Activated T-helper 9 cell treated with anti-CD3 and anti-CD28 coated beads, Interleukin-2, amount 50 U/mL, for 16 hours (primary cell): ENCODE measurements around the gene PCDH15.
"Not testable (repeated sequence)": the region's sequence is repeated elsewhere in the genome, so short reads cannot be mapped to it uniquely, and the experiment has no call there.

Source experiments
- DNase-seq: peaks from one replicate; pipeline ENCODE4 v3.0.0-alpha.2; 2020; ENCODE audit warnings: low read depth

PCDH15 gene

DNA sequence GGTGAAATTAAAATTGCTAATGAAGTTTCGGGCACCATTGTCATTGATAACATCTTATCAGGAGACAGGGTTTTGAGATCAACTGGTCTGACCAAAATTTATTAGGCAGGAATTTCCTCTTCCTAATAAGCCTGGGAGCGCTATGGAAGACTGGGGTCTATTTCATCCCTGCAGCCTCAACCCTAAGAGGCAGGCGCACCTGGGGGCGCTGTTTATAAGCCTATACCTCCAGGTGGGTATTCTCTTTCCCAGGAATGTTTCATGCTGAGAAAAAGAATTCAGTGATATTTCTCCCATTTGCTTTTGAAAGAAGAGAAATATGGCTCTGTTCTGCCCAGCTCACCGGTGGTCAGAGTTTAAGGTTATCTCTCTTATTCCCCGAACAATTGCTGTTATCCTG is 406.4 kb downstream of the PCDH15 start:
- not testable (repeated sequence) for DNase-seq

DNA sequence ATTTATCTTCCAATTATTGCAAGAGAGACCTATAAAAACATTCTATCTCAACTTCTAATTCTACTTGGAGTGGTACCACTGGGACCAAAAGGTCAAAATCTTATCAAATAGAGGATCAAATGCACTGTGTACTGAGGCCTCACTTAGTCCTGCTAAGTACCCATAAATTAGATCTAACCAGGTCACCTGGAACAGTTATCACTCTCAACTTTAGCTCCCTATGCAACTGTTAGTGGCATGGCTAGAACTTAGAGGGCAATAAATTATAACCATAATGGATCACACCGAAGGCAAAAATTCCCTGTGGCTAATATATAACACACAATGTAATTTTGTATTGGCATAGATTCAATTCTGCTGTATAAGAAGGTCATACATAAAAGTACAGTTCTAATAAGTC is 428.9 kb downstream of the PCDH15 start:
- DNase-seq, result no peak

DNA sequence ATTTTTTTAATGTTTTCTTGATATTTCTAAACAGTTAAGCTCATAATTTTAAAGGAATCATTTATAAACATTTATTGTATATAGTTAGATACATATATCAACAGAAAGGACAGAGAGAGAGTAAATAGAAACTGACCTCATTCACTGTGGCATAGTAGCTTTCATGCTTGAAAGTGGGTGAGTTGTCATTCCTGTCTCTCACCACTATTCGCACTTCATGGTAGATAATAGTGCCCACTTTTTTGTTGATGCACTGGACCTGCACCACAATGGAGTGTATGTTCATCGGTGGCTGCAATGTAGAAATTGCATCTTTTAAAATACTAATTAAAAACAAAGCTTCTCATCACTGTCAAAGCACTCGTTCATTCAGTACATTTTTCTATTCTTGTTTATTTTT is 432.0 kb downstream of the PCDH15 start:
- no peak for DNase-seq

DNA sequence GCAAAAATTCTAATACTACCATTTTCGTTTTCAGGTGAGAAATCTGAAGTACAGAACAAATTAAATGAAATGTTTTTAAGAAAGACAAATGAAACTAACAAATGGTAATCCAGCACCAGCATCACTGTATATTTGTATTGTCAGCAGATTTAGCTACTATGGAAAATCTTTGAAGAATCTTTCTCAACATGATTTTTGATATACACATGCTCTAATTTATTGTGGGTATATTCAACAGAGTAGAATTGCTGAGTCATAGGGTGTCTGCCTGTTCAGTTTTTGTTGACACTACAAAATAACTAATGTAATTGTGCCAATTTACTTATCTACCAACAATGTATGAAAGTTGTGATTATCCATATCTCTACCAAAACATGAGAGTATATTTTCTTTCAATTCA is 437.6 kb downstream of the PCDH15 start:
- DNase-seq, result no peak

DNA sequence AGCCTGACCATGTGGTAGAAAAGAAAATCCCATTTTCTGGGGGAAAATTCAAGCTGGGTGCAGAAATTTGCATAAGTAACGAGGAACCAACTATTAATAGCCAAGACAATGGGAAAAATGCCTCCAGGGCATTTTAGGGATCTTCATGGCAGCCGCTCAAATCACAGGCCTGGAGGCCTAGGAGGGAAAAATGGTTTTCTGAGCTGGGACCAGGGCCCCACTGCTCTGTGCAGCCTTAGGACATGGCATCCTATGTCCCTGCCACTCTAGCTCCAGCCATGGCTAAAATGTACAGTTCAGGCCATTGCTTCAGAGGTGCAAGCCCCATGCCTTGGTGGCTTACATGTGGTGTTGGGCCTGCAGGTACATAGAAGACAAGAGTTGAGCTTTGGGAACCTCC is 459.0 kb downstream of the PCDH15 start:
- no peak for DNase-seq

DNA sequence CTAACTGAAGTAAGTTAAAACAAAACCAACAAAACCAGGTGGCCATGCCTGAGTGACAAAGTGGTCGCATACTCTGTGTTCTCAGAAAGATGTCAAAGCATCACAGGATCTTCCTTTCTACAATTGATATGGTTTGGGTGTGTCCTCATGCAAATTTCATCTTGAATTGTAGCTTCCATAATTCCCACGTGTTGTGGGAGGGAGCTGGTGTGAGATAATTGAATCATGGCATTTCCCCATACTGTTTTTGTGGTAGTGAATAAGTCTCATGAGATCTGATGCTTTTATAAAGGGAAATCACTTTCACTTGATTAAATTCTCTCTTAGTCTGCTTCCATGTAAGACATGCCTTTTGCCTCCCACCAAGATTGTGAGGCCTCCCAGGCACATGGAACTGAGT is 465.7 kb downstream of the PCDH15 start:
- no peak for DNase-seq

DNA sequence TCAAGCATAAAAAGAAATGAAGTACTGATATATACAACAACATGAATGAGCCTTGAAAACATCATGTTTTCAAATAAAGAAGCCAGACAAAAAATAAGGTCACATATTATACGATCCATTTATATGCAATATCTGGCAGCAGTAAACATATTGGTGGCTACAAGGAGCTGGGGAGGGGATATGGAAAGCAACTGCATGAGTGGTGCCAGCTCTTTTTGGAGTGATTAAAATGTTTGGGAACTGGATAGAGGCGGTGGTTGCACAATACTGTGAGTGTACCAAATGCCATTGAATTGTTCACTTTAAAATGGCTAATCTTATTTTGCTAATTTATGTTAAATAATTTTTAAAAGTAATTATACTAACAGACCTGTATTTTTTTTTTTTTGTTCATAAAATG is 481.7 kb downstream of the PCDH15 start:
- no peak for DNase-seq

DNA sequence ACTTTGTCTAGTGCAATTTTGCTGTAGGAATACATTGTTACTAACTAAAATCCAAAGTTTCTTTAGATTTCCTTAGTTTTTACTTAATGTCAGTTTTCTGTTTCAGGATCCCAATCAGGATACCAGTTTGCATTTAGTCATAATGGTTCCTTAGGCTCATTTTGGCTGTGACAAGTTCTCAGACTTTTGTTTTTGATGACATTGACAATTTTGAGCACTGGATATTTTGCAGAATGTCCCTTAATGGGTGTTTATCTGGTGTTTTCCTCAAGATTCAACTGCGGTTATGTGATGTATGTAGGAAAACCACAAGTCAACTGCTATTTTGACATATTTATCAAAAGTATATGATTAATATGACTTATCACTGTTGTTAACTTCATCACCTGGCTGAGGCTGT is 482.6 kb downstream of the PCDH15 start:
- DNase-seq, result no peak

DNA sequence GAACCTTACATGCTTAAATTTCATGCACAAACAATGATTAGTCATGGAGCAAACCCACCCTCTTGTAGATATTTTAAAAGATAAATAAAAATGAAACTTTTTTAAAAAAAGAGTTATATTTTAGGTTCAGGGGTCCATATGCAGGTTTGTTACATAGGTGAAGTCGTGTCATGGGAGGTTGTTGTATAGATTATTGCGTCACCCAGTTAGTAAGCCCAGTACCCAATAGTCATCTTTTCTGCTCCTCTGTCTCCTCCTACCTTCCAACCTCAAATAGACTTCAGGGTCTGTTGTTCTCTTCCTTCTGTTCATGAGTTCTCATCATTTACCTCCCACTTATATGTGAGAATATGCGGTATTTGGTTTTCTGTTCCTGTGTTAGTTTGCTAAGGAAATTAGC is 486.6 kb downstream of the PCDH15 start:
- no peak for DNase-seq

DNA sequence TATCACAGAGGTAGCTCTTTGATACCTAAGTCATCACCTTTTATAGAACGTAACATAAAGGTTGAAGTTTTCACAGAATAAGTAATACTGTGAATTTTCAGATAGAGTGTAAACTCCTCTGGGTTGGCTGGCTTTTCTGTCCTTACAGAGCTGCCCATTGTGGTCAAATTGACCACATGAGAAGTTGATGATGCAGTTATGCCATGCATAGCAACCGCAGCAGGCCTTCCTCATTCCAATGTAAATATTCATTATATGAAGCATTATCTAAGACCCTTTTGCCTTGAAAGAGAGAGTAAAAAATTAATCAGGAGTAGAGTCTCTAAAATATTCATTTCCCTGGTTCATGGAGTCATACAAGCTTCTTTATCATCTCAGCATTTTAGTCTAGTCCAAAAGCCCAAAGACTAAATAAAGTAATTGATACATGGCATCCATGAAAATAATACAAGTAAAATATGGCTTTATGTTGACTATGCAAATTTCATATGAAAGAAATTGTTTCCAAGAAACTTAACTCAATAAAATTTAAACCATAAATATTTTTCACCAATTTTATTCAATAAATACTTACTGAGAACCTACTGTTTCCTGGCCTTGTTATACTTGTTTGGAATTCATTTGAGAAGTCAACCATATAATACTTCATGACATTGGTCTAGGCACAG is 516.4 kb downstream of the PCDH15 start:
- no peak for DNase-seq

DNA sequence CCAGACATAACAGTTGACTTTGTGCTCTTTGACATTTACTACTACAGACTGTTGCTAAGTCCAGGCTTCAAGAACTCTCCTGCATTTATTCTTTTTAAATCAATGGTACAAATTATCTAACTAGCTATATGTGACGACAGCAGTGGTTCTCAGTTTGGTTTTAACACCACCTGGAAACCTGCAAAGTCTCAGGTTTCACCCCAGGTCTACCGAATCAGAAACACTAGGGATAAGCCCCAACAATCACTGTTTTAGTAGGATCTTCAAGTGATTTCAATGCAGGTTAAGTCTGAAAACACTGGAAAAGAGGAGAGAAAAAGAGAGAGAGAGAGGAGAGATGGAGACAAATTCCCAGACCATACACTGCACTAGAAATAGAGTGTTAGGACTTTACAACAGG is 519.0 kb downstream of the PCDH15 start:
- DNase-seq, result no peak

DNA sequence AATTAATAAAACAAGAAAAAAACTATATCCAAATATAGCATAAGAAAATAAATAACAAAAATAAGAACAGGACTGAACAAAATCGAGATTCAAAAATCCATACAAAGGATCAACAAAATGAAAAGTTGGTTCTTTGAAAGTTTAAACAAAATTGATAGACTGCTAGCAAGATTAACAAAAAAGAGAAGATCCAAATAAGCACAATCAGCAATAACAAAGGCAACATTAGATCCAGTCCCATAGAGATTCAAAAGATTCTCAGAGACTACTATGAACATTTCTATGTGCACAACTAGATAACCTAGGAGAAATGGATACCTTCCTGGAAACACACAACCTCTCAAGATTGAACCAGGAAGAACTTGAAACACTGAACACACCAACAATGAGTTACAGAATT is 534.6 kb downstream of the PCDH15 start:
- no peak for DNase-seq

DNA sequence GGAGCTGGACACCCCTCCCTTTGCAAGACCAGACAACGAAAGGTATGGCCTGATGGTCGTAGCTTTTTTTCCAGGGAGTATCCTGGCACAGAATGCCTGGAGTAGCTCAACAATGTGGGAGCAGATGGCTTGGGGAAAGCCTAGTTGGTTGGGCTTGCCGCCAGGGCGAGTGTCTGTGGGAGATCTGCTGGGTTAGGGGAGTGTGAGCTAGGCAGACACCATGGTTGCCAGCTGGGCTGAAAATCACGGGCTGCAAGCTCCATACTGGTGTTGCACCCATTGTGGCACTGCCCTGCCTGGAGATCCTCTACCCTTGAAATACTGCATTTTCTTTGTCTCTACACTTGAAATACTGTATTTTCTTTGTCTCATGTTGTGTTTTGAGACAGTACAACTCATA is 538.3 kb downstream of the PCDH15 start:
- no peak for DNase-seq

DNA sequence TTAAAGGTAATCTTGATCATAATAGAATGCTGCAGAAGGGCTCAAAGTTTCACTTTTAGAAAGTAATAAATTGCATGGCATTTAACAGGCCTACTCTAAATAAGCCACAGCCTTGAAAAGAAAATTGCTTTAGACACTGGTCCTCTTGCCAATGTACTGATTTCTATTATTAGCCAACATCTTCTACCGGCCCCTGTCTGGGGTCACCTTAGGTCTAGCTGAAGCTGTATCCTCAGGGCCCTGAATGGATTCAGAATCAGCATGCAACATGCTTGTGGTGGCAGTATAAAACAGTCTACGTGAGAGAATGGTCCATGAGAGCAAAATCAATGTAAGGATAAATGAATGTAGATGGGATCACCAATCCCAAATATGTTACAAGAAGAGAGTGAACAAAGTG is 541.9 kb downstream of the PCDH15 start:
- no peak for DNase-seq

DNA sequence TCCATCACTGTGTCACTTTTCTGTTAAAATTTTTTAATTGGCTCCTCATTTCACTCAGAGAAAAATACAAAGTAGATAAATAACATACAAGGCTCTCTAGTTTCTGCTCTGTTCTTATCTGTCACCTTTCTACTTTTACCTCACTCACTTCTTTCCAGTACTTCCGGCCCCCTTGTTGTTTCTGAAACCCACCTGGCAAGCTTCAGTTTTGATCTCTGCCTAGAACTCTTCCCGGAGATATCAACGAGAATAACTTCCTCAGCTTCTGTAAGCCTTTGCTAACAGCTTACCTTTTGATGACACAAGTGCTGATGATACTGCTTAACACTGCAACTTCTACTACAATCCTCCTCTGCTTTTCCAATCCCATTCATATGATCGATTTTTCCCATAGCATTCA is 566.2 kb downstream of the PCDH15 start:
- no peak for DNase-seq

DNA sequence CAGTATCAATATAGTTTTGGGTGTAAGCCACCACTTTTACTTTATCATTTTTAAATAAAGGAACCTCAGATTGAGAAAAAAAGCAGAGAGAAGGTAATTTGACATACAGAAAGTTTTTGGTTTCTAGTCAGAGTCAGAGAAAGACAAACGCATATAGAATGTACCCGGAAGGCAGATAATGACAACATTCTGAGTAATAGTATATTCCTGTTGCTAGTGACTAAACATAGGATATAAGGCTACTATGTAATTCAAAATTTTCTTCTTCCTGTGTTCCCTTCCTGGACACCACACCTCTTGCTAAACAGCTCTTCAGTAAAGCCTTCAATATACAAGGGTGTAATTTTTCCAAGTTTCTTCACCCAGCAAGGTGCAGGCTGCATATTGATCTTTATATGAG is 597.6 kb downstream of the PCDH15 start:
- DNase-seq, result no peak

DNA sequence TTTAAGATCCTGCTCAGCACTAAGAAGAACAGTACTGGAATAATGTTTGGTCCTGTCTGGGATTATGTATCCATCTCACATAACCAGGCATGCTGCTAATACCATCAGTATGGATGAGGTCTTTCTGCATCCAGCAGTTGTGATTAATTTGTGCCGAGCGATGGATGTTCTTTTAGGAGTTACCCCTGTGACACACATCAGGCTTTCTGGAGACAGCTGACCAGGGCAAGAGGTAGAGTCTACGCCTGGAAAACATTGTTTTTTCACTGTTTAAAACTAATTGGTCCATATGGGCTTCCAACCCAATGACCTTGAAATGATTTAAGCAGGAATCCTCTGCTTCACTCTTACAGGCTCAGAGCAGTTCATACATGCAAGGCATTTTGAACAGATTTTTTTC is 603.0 kb downstream of the PCDH15 start:
- DNase-seq, result no peak

DNA sequence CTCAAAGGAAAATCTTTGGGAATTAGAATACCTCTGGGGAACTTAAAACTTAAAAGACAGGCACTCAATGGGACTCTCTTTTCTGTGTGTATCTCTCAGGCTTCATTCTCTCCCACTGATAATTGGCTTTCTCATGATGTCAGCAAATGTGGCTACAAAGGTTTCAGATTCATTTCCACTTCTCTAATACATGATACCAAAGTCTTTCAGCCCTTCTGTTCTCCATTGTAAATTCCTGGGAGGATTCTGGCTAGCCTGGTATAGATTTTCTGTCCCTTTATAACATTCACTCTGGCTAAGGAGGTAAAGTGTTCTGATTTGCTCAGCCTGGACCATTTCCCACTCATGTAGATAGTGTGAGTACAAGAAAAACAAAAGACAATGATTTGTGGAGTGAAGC is 606.2 kb downstream of the PCDH15 start:
- no peak for DNase-seq

DNA sequence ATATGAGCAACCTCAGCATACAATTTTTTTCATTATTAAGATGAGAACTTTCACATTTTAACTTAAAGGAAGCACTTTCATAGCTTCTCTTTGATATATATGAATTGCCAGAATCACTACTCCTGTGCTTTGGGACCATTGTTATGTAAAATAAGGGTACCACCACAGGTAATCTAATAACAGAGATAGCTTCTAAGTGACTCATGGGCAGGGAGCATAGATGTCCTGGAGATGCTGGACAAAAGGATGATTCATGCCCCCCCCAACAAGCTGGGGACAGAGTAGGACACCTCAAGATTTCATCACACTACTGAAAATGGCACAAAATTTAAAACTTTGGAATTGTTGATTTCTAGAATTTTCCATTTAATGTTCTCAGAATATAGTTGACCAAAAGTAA is 641.1 kb downstream of the PCDH15 start:
- DNase-seq, result no peak

DNA sequence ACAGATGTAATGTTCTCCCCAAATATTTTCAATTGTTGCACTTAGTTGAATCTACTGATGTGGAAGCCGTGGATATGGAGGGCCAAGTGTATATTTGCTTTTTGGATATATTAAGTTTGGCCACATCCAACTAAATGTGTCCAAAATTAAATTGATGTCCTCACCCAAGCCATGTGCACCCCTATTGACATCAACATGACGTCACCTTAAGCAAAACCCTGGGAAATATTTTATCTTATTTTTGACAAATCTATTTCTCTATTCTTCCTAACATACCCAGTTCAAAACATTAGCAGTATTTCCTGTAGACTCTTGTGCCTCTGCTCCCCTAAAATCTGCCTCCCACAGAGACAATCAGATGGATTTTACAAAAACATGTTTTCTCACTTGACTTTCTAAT is 652.5 kb downstream of the PCDH15 start:
- DNase-seq, result no peak

DNA sequence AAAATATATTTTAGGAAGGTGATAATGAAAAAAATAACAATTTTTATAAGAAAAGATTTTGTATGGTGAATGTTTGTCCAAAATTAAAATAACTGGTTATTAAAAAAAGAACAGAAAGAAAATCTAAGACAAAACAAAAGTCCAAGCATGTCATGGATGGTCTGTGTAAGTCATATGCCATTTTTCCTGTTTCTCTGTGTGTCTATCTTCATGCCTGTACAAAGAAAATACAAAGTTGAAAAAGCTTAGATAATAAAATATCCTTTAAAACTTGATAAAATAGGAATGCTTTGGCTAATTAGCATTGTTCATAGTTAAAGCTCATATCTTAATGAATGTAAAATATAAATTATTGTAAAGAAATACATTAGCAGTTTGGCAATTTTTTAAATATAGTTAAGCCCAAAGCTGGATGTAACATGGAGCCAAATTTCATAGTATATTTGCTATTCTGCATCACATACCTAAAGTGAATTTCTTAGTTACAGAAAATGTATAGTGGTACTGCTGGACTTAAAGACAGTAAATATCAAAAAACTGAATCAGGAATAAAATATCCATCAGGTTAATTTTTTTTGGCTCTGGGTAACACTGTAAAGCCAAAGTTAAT is 661.1 kb downstream of the PCDH15 start:
- DNase-seq, result no peak

DNA sequence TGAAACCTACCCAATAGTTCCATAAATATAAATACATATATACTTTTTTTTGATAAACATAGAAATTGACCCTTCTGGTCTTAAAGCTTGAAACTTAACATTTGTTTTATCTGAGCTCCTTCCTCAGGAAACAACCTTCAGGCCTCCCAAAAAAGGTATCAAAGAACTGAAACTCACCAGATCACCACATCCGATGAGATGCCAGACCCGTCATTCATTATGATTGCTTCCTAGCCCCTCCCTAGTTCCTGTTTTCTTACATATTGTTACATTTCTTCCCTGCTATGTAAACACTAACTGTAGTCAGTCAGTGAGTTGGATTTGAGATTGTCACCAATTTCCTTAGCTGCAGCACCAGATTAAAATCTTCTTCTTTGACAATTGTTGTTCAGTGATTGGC is 663.6 kb downstream of the PCDH15 start:
- no peak for DNase-seq

DNA sequence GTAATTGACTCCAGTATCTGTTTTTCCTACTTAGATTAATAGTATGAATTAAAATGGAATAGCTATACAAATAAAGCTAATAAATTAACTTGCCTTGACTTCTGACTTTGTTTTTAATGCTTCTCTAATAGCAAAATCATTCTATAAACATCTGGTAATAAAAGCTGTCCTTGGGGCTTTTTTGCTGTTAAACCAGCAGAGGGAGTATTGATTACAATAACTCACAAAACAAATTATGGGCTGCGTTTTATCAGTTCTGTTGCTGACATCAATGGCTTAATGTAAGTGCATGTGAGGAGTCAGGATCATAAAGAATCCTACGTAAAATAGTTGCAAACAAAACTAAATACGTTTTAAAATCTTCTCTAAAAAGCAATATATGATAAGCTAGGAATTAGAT is 667.8 kb downstream of the PCDH15 start:
- no peak for DNase-seq

DNA sequence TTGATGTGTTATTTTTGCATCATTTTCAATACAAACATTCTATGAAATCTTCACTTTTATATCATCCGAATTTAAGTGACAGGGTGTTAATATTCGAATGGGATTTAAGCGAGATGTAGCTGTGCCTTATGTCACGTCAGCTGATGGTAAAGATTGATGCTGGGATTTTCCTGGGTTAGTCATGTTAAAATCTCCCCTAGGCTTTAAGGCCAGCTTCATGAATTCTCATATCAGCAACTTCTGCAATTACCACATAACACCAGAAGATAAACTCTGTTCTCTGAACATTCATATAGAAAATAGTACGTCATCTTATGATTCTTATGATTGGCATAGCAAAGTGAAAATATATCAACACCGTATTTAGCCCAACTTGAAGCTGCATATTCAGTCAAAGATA is 669.2 kb downstream of the PCDH15 start:
- no peak for DNase-seq
